ENCODE data around the gene OR7C2.

OR7C2 gene

DNA sequence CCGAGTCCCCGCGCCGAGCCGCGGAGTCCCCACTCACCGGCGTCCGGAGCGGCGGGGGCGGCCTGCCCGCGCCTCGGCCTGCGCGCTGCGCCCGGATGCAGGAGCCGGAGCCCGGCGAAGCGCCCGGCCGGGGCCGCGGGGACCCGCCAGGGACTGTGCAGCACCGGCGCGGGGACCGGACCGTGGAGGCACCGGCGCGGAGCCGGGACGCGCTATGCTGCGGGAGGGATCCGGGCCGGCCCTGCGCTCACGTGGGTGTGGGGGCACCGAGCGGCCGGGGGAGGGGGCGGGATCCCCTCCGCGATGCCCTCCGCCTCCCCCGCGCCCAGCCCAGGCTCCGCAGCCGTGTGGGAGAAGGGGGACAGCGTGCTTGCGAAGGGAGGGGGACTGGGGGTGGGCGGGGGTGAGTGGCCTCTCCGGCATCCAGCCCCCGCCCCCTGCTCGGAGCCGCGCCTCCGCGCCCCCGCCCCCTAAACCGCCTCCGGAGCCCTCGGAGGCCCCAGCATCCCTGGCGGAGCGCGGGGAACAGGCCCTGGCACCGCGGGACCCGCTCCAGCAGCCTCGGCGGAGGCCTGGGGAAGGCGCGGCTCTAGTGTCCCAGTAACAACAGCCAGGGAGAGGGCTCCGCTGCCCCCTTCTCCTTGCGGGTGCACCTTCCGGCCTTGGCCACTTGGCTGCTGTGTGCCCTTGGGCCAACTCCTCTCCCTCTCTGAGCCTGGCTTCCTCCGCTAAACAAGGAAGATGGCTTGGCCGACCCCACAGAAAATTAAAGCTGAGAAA is 38.4 kb downstream of the OR7C2 start, which contains the start of gene SLC1A6:
Gene SLC1A6 (minus strand): TSS at position 389 of the 780 bp plus-strand sequence. CDS start 6,954 bp downstream, outside the sequence.
- DNase-seq (ENCODE audit: low read depth, low spot score), result no peak

GRCh38 chr19:14985133-14985532 is 43.8 kb downstream of the OR7C2 start:
- no peak for DNase-seq (ENCODE audit: low read depth, low spot score)
